GM12891 (cell line): ENCODE measurements around the gene LRRC63.

Experiments used
- POLR2A ChIP-seq: IDR thresholded peaks from 2 replicates; pipeline ENCODE4 v1.6.1; 2011; ENCODE audit warnings: low read depth, low read length, control low read depth
- POLR2AphosphoS5 ChIP-seq: IDR thresholded peaks from 2 replicates; pipeline ENCODE4 v1.6.1; 2011; ENCODE audit warnings: low read depth, low read length, control low read depth
- SPI1 ChIP-seq: IDR thresholded peaks from 2 replicates; pipeline ENCODE4 v1.6.1; 2011; ENCODE audit warnings: low read depth, low read length, control low read depth
- TAF1 ChIP-seq: IDR thresholded peaks from 2 replicates; pipeline ENCODE4 v1.6.1; 2011; ENCODE audit warnings: low read depth, low read length, control low read depth

GRCh38 chr13:46181377-46181839, 30.3 kb upstream of the LRRC63 start:
- TF ChIP-seq TAF1 = no peak
- no peak for TF ChIP-seq SPI1
- TF ChIP-seq POLR2AphosphoS5 = no peak
- no peak for TF ChIP-seq POLR2A
